Measurements from ENCODE around the gene DVL1.
A peak's percentile ranks its signal among the peaks of the same experiment; 100 is the strongest.

The DVL1 gene

GRCh38 chr1:1308756-1309250, 40.4 kb downstream of the DVL1 start:
- H3K4me3 ChIP-seq (ENCODE audit: low read length): peak overlapping the region; percentile 64
- TF ChIP-seq CTCF (conservative IDR thresholded peaks at IDR 0.05; ENCODE audit: low read length): no peak
- DNase-seq (ENCODE audit: low read depth): no peak

GRCh38 chr1:1307923-1308755, 41.1 kb downstream of the DVL1 start, which contains the start of the genes ACAP3 and PUSL1:
TSS of gene ACAP3 (minus strand) at chr1:1307930. CDS start at chr1:1307815, 115 bp downstream.
TSS of gene PUSL1 (plus strand) at chr1:1308597. CDS start at chr1:1308644, 47 bp downstream.
- peak within 1 kb of the TSS; percentile 72 for H3K4me3 ChIP-seq (ENCODE audit: low read length)
- DNase-seq (ENCODE audit: low read depth): peak; percentile 94

GRCh38 chr1:1307261-1307922, 41.8 kb downstream of the DVL1 start:
- TF ChIP-seq CTCF (conservative IDR thresholded peaks at IDR 0.05; ENCODE audit: low read length): no peak
- H3K4me3 ChIP-seq (ENCODE audit: low read length): peak overlapping the region; percentile 72
- DNase-seq (ENCODE audit: low read depth): no peak

More at GRCh38 chr1:1307923-1308755, 41.1 kb downstream of the DVL1 start, which contains the start of the genes ACAP3 and PUSL1:
- no peak for TF ChIP-seq CTCF (conservative IDR thresholded peaks at IDR 0.05; ENCODE audit: low read length)

GRCh38 chr1:1306661-1307260, 42.5 kb downstream of the DVL1 start:
- TF ChIP-seq CTCF (conservative IDR thresholded peaks at IDR 0.05; ENCODE audit: low read length): no peak
- no peak for DNase-seq (ENCODE audit: low read depth)
- peak overlapping the region; percentile 72 for H3K4me3 ChIP-seq (ENCODE audit: low read length)

- peak overlapping the region; percentile 72 for H3K4me3 ChIP-seq (ENCODE audit: low read length)
- no peak for DNase-seq (ENCODE audit: low read depth)
- TF ChIP-seq CTCF (conservative IDR thresholded peaks at IDR 0.05; ENCODE audit: low read length): peak; percentile 44
Observed at GRCh38 chr1:1306070-1306660, 43.1 kb downstream of the DVL1 start.

GRCh38 chr1:1305300-1306069, 43.7 kb downstream of the DVL1 start:
- DNase-seq (ENCODE audit: low read depth): peak; percentile 70
- H3K4me3 ChIP-seq (ENCODE audit: low read length): peak overlapping the region; percentile 72
- TF ChIP-seq CTCF (conservative IDR thresholded peaks at IDR 0.05; ENCODE audit: low read length): peak; percentile 18; the same call in 1 of the 2 replicates

Data from AG10803 (cell line).